Measurements from ENCODE around the gene GPR78. TPM values are rescaled to one million over a fixed set of nuclear protein-coding genes. Genes with fewer than 3 reads are reported as not detected.

The GPR78 gene
- total RNA-seq, 2 donors from 2014 or later = 0.45 TPM; not detected in 1

GRCh38 chr4:8552024-8552423 lies 28.2 kb upstream of the GPR78 start:
- intact Hi-C loops (cut with DNase I) = no loop called here
- no peaks in the 10 kb centered on the region for H3K4me1 ChIP-seq (replicated peaks)
- no peaks in the 10 kb centered on the region for H3K27me3 ChIP-seq (replicated peaks; ENCODE audit: insufficient read depth)
- 90% methylated on average over 4 of the region's 4 CpGs for WGBS
- no peak overlapping the region for H3K27ac ChIP-seq
- TF ChIP-seq POLR2AphosphoS5 (IDR thresholded peaks at IDR 0.05) (no peak), CTCF (IDR thresholded peaks at IDR 0.05) (no peak), POLR2A (IDR thresholded peaks at IDR 0.05) (no peak)
- no peak for DNase-seq (ENCODE audit: low spot score)
- H3K36me3 ChIP-seq = no peaks in the 10 kb centered on the region
- no peaks in the 10 kb centered on the region for H3K9me3 ChIP-seq
- no peak overlapping the region for H3K4me3 ChIP-seq

GRCh38 chr4:8552581-8553205 lies 27.5 kb upstream of the GPR78 start:
- H3K27ac ChIP-seq = no peak overlapping the region
- no peaks in the 10 kb centered on the region for H3K27me3 ChIP-seq (replicated peaks; ENCODE audit: insufficient read depth)
- no peaks in the 10 kb centered on the region for H3K36me3 ChIP-seq
- H3K4me1 ChIP-seq (replicated peaks) = no peaks in the 10 kb centered on the region
- H3K9me3 ChIP-seq = no peaks in the 10 kb centered on the region
- TF ChIP-seq CTCF (IDR thresholded peaks at IDR 0.05) (no peak), POLR2A (IDR thresholded peaks at IDR 0.05) (no peak), POLR2AphosphoS5 (IDR thresholded peaks at IDR 0.05) (no peak)
- no peak overlapping the region for H3K4me3 ChIP-seq
- intact Hi-C loops (cut with DNase I) = no loop called here
- DNase-seq (ENCODE audit: low spot score) = no peak
- 81% methylated on average over 8 of the region's 8 CpGs for whole genome bisulfite sequencing

DNA sequence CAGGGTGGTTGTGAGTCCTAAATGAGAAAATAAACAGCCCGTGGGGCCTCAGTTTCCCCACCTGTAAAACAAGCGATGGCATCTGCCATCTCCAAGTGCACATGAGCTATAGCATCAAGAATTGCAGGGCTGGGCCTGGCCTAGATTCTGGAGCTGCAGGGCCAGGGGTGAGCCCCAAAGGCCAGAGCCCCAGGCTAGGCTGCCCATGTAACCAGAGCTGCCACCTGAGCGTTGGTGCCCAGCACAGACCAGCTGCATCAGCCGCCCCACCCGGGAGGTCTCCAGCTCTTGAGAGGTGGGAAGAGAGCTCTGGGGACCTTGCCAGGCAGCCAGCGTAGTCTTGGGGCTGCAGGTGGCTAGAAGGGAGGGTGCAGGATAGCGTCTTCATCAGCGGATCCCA lies 27.0 kb upstream of the GPR78 start:
- no peaks in the 10 kb centered on the region for H3K36me3 ChIP-seq
- no peak for DNase-seq (ENCODE audit: low spot score)
- H3K27me3 ChIP-seq (replicated peaks; ENCODE audit: insufficient read depth) = no peaks in the 10 kb centered on the region
- WGBS = 91% methylated on average over 8 of the region's 8 CpGs
- intact Hi-C loops (cut with DNase I) = no loop called here
- TF ChIP-seq POLR2A (IDR thresholded peaks at IDR 0.05) (no peak), POLR2AphosphoS5 (IDR thresholded peaks at IDR 0.05) (no peak), CTCF (IDR thresholded peaks at IDR 0.05) (no peak)
- no peak overlapping the region for H3K27ac ChIP-seq
- H3K9me3 ChIP-seq = no peaks in the 10 kb centered on the region
- H3K4me1 ChIP-seq (replicated peaks) = no peaks in the 10 kb centered on the region
- no peak overlapping the region for H3K4me3 ChIP-seq

- Histone ChIP-seq H3K27me3 (replicated peaks; ENCODE audit: insufficient read depth) (no peaks in the 10 kb centered on the region), H3K4me1 (replicated peaks) (no peaks in the 10 kb centered on the region), H3K27ac (no peak overlapping the region), H3K36me3 (no peaks in the 10 kb centered on the region), H3K4me3 (no peak overlapping the region), H3K9me3 (no peaks in the 10 kb centered on the region)
- intact Hi-C loops (cut with DNase I) = no loop called here
- no peak for DNase-seq (ENCODE audit: low spot score)
- WGBS = 87% methylated on average over 12 of the region's 12 CpGs
- TF ChIP-seq CTCF (IDR thresholded peaks at IDR 0.05) = no peak
- TF ChIP-seq POLR2AphosphoS5 (IDR thresholded peaks at IDR 0.05) = no peak
- no peak for TF ChIP-seq POLR2A (IDR thresholded peaks at IDR 0.05)
Measured at GRCh38 chr4:8553991-8554405, 26.2 kb upstream of the GPR78 start.

GRCh38 chr4:8554555-8555100 lies 25.6 kb upstream of the GPR78 start:
- TF ChIP-seq POLR2A (IDR thresholded peaks at IDR 0.05) = no peak
- no peak for TF ChIP-seq POLR2AphosphoS5 (IDR thresholded peaks at IDR 0.05)
- DNase-seq (ENCODE audit: low spot score) = no peak
- Histone ChIP-seq H3K27me3 (replicated peaks; ENCODE audit: insufficient read depth) (no peaks in the 10 kb centered on the region), H3K4me3 (no peak overlapping the region), H3K4me1 (replicated peaks) (no peaks in the 10 kb centered on the region), H3K36me3 (no peaks in the 10 kb centered on the region), H3K9me3 (no peaks in the 10 kb centered on the region), H3K27ac (no peak overlapping the region)
- intact Hi-C loops (cut with DNase I) = no loop called here
- 93% methylated on average over 17 of the region's 17 CpGs for WGBS

Measured in prostate gland (tissue), 2 donors.